OCI-LY1 (cell line): ENCODE measurements around the gene CLTB.

ENCODE experiments used
- CTCF ChIP-seq: fragments of 200-600 bp; sonication (generic), shearing (Covaris generic); IDR thresholded peaks from 2 replicates; pipeline ENCODE4 v1.5.1; 2017; ENCODE audit warnings: mild to moderate bottlenecking, antibody characterized with exemption, low read length, moderate library complexity, mixed read lengths
- EZH2 ChIP-seq: fragments of 200-600 bp; sonication (generic), shearing (Covaris generic); IDR thresholded peaks from 2 replicates; pipeline ENCODE4 v1.8.0; 2017; ENCODE audit warnings: borderline replicate concordance, mixed run types, mild to moderate bottlenecking, antibody characterized with exemption, low read length, moderate library complexity, mixed read lengths

GRCh38 chr5:176368726-176369125 is 47.6 kb downstream of the CLTB start:
- TF ChIP-seq EZH2 (no peak), CTCF (no peak)
